DMS153 (cell line): ENCODE data around the gene PPP1R9B.
A peak's percentile ranks its signal among the peaks of the same experiment; 100 is the strongest.

Experiments
- DNase-seq: peaks from one replicate; lab custom pipeline; 2025; lab: John Stamatoyannopoulos, UW

PPP1R9B gene, protein sequence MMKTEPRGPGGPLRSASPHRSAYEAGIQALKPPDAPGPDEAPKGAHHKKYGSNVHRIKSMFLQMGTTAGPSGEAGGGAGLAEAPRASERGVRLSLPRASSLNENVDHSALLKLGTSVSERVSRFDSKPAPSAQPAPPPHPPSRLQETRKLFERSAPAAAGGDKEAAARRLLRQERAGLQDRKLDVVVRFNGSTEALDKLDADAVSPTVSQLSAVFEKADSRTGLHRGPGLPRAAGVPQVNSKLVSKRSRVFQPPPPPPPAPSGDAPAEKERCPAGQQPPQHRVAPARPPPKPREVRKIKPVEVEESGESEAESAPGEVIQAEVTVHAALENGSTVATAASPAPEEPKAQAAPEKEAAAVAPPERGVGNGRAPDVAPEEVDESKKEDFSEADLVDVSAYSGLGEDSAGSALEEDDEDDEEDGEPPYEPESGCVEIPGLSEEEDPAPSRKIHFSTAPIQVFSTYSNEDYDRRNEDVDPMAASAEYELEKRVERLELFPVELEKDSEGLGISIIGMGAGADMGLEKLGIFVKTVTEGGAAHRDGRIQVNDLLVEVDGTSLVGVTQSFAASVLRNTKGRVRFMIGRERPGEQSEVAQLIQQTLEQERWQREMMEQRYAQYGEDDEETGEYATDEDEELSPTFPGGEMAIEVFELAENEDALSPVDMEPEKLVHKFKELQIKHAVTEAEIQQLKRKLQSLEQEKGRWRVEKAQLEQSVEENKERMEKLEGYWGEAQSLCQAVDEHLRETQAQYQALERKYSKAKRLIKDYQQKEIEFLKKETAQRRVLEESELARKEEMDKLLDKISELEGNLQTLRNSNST

DNA sequence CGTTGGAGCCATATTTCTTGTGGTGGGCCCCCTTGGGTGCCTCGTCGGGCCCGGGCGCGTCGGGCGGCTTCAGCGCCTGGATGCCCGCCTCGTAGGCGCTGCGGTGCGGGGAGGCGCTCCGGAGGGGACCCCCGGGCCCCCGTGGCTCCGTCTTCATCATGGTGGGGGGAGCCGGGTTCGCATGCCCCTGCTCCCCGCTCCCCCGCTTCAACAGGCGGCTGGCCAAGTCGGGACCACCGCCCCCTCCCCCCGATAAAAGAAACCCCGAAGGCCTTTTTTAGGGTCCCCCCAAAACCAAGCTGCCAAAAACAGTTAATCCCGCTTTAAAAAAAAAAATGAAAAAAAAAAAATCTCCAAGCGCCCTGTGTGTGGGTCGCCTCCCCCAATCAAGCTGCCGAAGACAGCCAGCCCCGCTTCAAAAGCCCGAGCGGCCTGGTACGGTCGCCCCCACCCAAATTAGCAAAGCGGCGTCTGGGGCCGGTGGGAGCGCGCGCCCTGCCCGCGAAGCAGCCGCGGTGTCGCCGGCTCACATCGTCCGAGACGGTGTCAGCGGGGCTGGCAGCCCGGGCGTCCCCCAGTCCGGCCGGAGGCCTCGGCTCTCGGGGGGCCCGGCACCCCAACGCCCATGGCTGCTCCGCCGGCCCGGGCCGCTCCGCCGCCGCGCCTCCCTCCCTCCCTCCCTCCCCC lies at the start of gene PPP1R9B:
Gene PPP1R9B (minus strand): TSS at position 324 of the 687 bp plus-strand sequence. CDS start 164 bp downstream, at position 160.
- no peak for DNase-seq

DNA sequence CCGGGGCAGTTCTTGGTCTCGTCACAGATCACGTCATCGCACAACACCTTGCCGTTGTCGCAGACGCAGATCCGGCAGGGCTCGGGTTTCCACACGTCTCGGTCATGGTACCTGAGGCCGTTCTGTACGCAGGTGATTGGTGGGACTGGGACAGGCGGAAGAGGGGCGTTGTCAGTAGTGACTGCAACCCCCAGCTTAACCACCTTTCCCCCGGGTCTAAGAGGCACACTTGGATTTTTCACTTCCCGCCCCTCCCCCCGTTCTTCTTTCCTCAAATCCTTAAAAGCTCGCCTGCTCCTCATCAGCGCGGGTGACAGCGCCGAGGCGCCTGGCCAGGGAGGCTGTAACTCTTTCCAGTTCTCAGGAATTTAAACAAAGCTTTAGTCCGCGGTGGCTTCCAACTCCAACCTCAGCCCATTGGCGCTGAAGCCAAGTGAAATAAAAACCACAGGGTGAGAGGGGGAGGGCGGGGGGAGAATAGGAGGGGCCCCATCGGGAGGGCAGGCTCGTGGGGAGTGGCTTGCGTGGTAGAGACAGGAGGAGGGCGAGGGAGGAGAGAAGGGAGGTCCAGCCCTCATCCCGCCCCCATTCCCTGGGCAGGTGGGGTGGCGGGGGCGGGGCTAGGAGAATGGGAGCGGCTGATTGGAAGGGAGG lies 49.5 kb upstream of the PPP1R9B start:
- peak; percentile 57 for DNase-seq

DNA sequence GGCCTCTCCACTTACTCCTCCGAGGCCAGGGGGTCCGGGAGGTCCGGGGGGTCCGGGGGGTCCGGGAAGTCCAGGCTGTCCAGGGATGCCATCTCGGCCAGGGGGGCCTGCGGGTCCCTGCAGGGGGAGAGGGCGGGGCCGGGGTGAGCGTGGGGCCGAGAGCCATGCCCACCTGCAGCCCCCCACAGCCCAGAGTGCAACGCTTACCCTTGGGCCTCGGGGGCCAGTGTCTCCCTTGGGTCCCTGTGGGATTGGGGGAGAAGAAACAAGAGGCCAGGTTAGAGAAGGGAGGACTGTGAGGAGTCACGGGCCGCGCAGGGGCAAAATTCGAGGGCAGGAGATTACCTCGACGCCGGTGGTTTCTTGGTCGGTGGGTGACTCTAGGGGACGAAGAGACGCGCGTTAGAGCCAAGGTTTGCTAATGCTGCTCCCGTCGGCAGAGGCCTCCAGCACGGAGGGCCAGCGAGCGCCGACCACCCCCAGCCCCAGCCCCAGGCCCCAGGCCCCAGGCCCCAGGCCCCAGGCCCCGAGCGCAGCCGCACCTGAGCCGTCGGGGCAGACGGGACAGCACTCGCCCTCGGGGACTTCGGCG lies 48.8 kb upstream of the PPP1R9B start:
- no peak for DNase-seq

DNA sequence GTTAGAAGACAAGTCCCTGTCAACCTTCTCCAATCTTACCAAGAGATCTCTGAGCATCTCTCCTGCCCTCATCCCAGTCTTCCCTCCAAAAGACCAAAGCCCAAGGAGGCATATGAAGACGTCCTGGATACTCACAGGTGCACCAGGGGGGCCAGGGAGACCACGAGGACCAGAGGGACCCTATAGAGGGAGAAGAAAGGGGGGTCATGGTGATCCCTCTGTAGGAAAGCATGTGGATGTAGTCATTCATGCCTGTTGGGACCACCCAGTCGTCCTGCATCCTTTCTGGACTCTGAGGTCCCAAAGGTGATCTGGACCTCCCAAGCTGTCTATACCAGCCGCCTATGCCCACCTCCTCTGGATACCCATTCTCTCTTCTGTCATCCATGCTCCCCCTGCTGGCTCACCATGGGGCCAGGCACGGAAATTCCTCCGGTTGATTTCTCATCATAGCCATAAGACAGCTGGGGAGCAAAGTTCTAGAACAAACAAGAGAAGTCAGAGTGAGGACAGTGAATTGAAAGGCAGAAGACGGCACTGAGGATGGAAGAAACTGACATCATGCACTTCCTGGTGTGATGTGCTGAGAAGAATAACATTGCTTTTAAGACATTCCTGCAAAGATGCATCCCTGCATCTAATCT lies 47.7 kb upstream of the PPP1R9B start:
- peak; percentile 11 for DNase-seq

DNA sequence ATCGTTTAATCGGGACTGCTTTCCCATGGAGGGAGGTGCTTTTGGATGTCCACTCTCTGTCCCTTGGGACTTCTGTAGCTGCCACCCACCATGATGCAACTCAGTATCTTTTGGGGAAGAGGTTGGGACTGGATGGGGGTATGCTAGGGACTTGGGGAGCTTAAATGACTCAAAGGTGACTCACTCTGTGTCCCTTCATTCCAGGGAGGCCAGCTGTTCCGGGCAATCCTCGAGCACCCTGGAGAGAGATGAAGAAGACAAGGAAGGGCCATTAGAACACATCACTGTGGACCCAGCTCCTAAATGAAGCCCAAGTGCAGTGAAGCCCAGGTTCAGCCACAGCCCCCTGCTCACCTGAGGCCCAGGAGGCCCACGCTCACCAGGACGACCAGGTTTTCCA lies 46.3 kb upstream of the PPP1R9B start:
- DNase-seq, result no peak

DNA sequence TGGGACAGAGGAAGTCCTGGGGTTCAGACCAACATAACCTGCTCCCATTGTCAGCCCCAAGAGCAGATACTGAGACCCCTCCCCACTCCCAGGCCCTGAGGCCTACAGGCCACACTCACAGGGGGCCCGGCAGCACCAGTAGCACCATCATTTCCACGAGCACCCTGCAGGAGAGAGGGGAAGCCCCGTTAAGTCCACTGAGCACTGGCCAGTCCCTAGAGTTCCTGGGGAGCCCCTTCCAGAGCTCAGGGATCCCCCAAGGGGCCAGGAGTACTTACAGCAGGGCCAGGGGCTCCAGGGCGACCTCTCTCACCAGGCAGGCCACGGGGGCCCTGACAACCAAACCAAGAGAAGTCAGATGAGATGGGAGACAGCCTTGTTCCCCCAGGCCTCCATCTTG lies 45.6 kb upstream of the PPP1R9B start:
- no peak for DNase-seq

DNA sequence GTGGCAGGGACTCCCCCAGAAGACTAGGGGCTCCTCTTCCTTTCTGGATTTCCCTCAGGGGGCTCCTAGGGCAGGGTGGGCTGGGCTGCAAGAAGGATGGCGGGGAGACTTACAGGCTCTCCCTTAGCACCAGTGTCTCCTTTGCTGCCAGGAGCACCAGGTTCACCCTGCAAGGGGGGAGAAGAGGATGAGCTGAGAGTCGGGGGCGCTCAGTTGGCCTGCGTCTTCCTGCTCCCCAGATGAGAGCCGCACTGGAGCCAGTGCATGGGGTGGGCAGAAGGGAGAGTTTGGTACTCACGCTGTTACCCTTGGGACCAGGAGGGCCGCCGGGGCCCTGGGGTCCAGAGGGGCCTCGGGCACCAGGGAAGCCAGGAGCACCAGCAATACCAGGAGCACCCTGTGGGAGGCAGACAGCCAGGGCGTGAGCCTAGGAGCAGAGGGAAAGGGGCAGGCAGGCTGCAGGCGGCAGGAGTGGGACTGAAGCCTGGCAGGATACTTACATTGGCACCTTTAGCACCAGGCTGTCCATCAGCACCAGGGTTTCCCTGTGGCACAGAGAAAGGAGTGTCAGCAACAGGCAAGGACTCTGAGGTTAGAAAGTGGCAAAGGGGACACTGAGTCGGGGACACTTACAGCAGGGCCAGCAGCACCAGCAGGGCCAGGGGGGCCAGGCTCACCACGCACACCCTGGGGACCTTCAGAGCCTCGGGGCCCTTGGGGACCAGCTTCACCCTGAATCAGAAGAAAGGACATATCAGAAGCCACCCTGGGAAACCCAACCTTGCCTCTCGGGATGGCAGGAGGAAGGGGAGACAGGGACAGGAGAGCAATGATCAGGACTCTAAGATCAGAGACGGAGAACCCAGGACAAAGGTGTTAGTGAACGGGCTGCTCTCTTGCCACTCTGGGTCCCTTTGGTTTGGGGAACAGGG lies 44.7 kb upstream of the PPP1R9B start:
- no peak for DNase-seq

DNA sequence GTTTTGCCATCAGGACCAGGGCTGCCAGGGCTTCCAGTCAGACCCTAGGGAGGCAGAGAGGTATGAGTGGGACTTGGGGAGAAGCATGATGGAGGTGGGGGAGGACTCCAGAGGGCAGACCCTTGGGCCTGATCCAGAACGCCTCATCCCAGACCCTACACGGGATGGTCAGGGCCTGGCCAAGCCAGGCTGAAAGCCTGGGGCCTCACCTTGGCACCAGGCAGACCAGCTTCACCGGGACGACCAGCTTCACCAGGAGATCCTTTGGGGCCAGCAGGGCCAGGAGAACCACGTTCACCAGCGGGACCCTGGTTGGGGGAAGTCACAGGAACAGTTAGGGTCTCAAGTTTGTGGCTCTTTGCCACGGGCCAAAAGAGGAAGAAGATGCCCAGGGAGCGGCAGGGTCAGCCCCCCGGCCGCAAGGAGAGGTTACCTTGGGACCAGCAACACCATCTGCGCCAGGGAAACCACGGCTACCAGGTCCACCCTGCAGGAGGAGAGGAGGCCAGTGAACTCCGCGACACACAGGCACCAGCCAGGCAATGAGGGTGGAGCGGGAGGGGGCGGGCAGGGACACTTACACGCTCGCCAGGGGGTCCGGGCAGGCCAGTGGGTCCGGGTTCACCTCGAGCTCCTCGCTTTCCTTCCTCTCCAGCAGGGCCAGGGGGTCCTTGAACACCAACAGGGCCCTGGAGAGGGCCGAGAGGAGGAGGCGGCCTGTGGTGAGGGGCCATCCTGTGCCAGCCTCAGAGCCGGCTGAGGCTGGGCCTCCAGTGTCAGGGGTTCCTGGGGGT lies 43.9 kb upstream of the PPP1R9B start:
- no peak for DNase-seq

DNA sequence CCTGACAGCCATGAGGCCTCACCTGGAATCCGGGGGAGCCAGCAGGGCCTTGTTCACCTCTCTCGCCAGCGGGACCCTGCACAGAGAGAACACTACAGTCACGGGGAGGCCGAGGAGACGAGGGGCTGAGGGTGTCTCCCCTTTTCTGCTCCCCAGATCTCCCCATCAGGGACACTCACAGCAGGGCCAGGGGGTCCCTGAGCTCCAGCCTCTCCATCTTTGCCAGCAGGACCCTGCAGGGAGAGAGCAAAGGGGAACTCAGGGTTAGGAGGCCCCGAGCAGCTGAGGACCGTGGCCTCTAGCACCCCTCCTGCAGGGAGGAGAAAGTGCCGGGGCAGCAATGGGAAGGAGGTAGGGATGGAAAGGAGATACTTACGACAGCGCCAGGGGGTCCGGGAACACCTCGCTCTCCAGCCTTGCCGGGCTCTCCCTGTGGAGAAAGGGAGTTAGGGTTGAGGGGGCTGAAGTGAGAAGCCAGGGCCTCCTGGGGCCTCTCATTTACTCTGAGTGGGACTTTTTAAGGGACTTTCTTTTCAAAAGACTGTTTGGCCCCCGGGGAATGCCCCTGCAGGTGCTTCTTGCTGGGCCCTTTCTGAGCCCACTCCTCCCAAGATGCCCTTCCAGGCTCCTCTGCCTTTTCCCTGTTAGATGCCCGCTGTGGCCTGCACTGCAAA lies 42.3 kb upstream of the PPP1R9B start:
- no peak for DNase-seq

DNA sequence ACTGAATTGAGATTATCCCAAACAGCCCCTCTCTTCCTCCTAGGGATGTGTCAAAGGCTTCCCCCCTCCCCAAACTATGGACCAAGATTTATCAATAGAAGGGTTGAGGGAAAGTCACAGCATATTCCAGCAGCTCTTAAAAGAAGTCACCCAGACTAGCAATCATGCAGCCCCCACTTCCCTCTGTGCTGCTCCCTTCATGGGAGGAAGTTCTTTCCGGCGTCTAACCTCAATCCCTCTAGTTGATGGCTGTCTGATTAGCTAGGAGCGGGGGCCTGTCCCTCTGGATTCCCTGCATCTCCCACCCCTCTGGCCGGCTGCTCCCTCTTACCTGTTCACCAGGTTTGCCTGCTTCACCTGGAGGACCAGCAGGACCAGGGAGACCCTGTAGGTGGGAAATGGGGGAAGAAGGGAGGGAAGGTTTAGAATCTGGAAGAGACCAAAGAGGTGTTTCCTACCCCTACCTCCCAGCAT lies 41.7 kb upstream of the PPP1R9B start:
- DNase-seq, result no peak

DNA sequence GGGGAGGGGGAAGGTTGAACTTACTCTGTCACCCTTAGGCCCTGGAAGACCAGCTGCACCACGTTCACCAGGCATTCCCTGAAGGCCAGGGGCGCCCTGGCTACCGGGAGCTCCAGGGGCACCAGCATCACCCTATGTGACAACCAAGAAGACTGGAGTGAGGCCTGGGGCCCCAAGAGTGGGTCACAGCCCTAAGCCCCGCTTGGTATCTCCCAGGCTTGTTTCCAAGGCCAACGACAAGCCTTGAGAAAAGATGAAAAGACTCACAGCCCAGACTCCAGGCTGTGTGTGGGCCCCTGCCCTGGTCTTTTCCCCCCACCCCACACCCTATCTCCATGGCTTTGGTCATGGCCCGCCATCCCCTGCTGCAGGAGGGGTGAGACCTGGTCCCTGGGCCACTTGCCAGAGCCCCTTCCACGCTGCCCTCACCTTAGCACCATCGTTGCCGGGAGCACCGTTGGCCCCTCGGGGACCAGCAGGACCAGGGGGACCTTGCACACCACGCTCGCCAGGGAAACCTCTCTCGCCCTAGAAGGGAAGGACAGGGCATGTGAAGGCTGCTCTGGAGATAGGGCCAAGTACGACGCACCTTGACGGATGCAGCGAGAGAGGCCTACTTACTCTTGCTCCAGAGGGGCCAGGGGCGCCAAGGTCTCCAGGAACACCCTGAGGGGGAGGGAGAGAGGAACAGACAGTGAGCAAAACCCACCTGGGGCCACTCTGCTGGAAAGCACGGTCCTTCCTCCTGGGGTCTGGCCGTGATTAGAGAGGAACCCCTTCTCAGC lies 41.1 kb upstream of the PPP1R9B start:
- DNase-seq, result no peak

DNA sequence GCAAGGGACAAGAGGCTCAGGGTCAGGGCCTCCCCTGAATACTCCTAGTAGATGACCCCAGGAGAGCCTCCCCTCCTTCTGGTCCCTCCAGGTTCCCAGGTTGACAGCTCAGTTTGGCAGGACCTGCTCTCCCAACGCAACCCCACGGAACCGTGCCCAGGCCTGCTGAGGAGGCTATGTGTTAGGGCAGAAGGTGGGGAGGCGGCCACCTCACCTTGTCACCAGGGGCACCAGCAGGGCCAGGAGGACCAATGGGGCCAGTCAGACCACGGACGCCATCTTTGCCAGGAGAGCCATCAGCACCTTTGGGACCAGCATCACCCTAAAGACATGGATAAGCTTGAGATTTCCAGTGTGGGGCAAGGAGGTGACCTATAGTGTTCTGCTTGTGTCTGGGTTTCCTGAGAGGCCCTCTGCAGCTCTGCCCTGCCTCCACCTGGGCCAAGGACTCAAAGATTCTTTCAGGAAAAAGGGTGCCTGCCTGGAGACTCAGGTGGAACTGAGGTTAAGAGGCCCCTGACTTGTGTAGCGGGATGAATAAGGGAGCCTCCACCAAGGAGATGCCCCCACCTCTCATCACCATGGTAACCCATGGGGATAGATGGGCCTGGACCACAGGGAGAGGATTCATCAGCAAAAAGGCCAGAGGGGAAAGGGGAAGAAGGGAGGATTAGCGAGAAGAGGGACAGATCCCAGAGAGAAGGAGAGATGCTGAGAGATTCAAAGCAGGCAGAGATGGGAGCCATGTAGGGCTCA lies 40.3 kb upstream of the PPP1R9B start:
- DNase-seq, result no peak

DNA sequence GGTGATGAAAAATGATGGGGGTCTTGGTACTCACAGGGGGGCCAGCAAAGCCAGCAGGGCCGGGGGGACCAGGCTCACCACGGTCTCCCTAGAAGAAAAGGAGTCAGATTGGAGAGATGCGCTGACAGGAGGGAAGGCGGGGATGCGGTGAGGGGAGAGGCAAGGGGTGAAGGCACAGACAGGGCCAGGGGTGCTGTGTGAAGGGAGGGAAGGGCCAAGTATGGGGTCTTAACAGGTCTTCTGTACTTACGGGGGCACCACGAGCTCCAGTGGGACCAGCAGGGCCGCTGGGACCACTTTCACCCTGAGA lies 39.8 kb upstream of the PPP1R9B start:
- no peak for DNase-seq

DNA sequence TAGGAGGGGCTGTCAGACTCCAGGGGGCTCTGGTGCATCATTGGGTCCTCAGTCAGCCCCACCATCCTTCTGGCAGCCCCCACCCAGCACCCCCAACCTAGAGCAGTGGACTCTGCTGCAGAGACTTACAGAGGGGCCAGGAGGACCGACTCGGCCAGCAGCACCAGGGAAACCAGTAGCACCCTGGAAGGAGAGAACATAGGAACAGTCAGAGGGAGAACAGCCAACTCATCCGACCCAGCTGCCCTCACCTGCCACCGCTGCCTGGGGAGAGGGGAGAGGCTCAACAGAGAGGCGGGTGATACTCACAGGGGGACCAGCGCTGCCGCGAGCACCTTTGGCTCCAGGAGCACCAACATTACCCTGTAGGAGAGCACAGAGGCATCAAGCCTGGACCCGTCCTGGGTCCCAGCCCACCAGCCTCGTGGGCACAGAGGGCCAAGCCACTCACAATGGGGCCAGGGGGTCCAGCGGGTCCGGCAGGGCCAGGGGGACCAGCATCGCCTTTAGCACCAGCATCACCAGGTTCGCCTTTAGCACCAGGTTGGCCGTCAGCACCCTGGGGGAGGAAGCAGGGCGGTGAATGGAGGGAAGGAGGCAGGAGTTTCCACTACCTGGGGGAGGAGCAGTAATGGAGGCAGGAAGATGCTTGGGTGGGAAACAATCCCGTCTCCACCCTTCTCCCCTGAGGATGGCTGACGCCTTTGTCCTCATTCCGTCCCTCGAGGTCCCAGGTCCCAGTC lies 39.2 kb upstream of the PPP1R9B start:
- DNase-seq, result no peak

DNA sequence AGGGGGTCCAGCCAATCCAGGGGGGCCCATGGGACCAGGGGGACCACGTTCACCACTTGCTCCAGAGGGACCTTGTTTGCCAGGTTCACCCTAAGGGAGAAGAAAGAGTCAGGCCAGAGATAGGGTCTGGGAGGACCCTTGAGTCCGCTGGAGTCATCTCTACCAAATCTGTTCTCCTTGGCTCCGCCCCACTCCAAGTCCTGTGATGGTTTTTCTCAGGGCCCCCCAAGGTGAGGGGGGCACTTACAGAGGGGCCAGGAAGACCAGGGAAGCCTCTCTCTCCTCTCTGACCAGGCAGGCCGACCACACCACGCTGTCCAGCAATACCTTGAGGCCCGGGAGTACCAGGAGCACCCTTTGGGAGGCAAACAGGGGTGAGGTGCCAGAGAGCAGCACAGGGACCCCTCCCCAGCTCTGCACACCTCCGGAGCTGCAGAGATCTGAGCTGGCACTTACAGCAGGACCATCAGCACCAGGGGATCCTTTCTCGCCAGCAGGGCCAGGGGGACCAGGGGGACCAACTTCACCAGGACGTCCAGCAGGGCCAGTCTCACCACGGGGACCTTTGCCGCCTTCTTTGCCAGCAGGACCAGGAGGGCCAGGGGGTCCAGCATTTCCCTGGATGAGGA lies 38.6 kb upstream of the PPP1R9B start:
- DNase-seq, result no peak

DNA sequence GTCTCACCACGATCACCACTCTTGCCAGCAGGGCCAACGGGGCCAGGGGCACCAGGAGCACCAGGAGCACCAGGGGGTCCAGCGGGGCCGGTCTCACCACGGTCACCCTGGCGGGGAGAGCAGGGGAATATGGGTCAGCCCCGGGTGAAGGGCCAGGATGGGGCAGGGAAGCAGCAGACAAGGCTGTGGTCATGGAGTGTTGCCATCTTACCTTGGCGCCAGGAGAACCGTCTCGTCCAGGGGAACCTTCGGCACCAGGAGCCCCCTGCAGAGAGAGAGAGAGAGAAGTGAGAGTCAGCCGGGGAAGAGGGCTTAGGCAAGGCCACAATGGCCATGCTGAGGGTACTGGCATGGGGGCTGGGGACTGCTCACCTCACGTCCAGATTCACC lies 38.0 kb upstream of the PPP1R9B start:
- DNase-seq, result no peak
